IMR-90 (cell line): ENCODE measurements around the gene MSH3. TPM values are rescaled to one million over a fixed set of nuclear protein-coding genes. Genes with fewer than 3 reads are reported as not detected.

Experiments
- ATAC-seq: fragments of 200-7000 bp; cut with Tn5 transposase; 2 replicates; pipeline ENCODE4 v1.9.1; 2020; ENCODE audit warnings: low read depth, mild to moderate bottlenecking, moderate library complexity
- BruUV-seq: library from RNA; stranded (reverse); fragments of 400-500 nt; replicated peaks from 2 replicates; lab custom pipeline; 2021; lab: Mats Ljungman, UMichigan
- CTCF ChIA-PET: fragments of 300-600 bp; formaldehyde crosslinking; extraction: SDS; loops from one replicate; lab custom pipeline; 2021; ENCODE audit warnings: antibody characterized with exemption; lab: Yijun Ruan, JAX
- POLR2A ChIA-PET: fragments of 300-600 bp; sonication (Branson Sonifier 250); formaldehyde crosslinking; loops from one replicate; lab custom pipeline; 2022; ENCODE audit warnings: antibody characterized with exemption; ENCODE audit not compliant: unreplicated experiment; lab: Charles Lee
- DNase-seq: peaks from one replicate; pipeline ENCODE4 v3.0.0; 2013
- H2AFZ ChIP-seq: replicated peaks from 2 replicates; pipeline ENCODE3; 2013; ENCODE audit warnings: low read length, mild to moderate bottlenecking; ENCODE audit not compliant: poor library complexity
- H2AK5ac ChIP-seq: 2 replicates; pipeline ENCODE4 v1.6.1; 2013; ENCODE audit warnings: low read depth, low read length, inconsistent platforms
- H2AK9ac ChIP-seq: replicated peaks from 2 replicates; pipeline ENCODE3; 2013; ENCODE audit warnings: mild to moderate bottlenecking, low read depth, low read length, moderate library complexity; ENCODE audit not compliant: poor library complexity
- H2BK120ac ChIP-seq: 2 replicates; pipeline ENCODE4 v1.6.1; 2013; ENCODE audit warnings: low read depth, low read length, inconsistent platforms
- H2BK15ac ChIP-seq: 3 replicates; pipeline ENCODE4 v1.6.1; 2013; ENCODE audit warnings: low read depth, low read length, inconsistent platforms
- H2BK20ac ChIP-seq: 2 replicates; pipeline ENCODE4 v1.6.1; 2013; ENCODE audit warnings: low read depth, mild to moderate bottlenecking, inconsistent platforms, low read length, moderate library complexity
- H2BK5ac ChIP-seq: 2 replicates; pipeline ENCODE4 v1.6.1; 2013; ENCODE audit warnings: mild to moderate bottlenecking, low read depth, low read length, inconsistent platforms; ENCODE audit not compliant: poor library complexity, severe bottlenecking
- H3K14ac ChIP-seq: replicated peaks from 2 replicates; pipeline ENCODE4 v1.6.1; 2013; ENCODE audit warnings: low read depth, low read length, inconsistent platforms
- H3K18ac ChIP-seq: 2 replicates; pipeline ENCODE4 v1.6.1; 2013; ENCODE audit warnings: low read depth, low read length, control low read depth
- H3K23ac ChIP-seq: 2 replicates; pipeline ENCODE4 v1.6.1; 2013; ENCODE audit warnings: low read depth, low read length, inconsistent platforms
- H3K27ac ChIP-seq: 2 replicates; pipeline ENCODE4 v1.5.1; 2013; ENCODE audit warnings: mild to moderate bottlenecking, control low read depth, low read length; ENCODE audit not compliant: insufficient read depth
- H3K27me3 ChIP-seq: 2 replicates; pipeline ENCODE4 v1.6.1; 2013; ENCODE audit warnings: low read length; ENCODE audit not compliant: control insufficient read depth, insufficient read depth
- H3K36me3 ChIP-seq: 2 replicates; pipeline ENCODE4 v1.6.1; 2013; ENCODE audit warnings: low read length, mixed read lengths; ENCODE audit not compliant: control insufficient read depth, insufficient read depth
- H3K4ac ChIP-seq: 2 replicates; pipeline ENCODE4 v1.6.1; 2013; ENCODE audit warnings: low read depth, low read length, inconsistent platforms
- H3K4me1 ChIP-seq: 2 replicates; pipeline ENCODE4 v1.6.1; 2013; ENCODE audit warnings: low read length, mixed read lengths; ENCODE audit not compliant: control insufficient read depth, insufficient read depth
- H3K4me2 ChIP-seq: 2 replicates; pipeline ENCODE4 v1.6.1; 2013; ENCODE audit warnings: low read depth, mild to moderate bottlenecking, control low read depth, low read length, moderate library complexity
- H3K4me3 ChIP-seq: 2 replicates; pipeline ENCODE4 v1.5.1; 2013; ENCODE audit warnings: low read depth, mild to moderate bottlenecking, control low read depth, low read length, moderate library complexity; ENCODE audit not compliant: insufficient read depth
- H3K56ac ChIP-seq: 2 replicates; pipeline ENCODE4 v1.6.1; 2013; ENCODE audit warnings: low read length, inconsistent platforms; ENCODE audit not compliant: insufficient read depth; ENCODE audit errors: extremely low read depth
- H3K79me1 ChIP-seq, 2 experiments: 2 replicates each; pipeline ENCODE4 v1.6.1; 2013; ENCODE audit warnings: low read length in 2 of 2, inconsistent platforms in 1 of 2, low read depth in 1 of 2
- H3K9ac ChIP-seq: 2 replicates; pipeline ENCODE4 v1.6.1; 2013; ENCODE audit warnings: low read depth, low read length, control low read depth
- H3K9me1 ChIP-seq: 2 replicates; pipeline ENCODE4 v1.6.1; 2013; ENCODE audit warnings: low read length, inconsistent platforms; ENCODE audit not compliant: insufficient read depth
- H3K9me3 ChIP-seq: 2 replicates; pipeline ENCODE4 v1.6.1; 2013; ENCODE audit warnings: low read length; ENCODE audit not compliant: control insufficient read depth, insufficient read depth
- H4K20me1 ChIP-seq: 2 replicates; pipeline ENCODE4 v1.6.1; 2013; ENCODE audit warnings: low read length, inconsistent platforms; ENCODE audit not compliant: insufficient read depth
- H4K5ac ChIP-seq: 2 replicates; pipeline ENCODE4 v1.6.1; 2013; ENCODE audit warnings: mild to moderate bottlenecking, low read depth, low read length, control low read depth
- H4K8ac ChIP-seq, 2 experiments: 2 replicates each; pipeline ENCODE4 v1.6.1; 2013; ENCODE audit warnings: low read depth in 2 of 2, low read length in 2 of 2, control low read depth in 1 of 2, inconsistent platforms in 1 of 2
- H4K91ac ChIP-seq: 2 replicates; pipeline ENCODE4 v1.6.1; 2013; ENCODE audit warnings: low read depth, low read length, inconsistent platforms; ENCODE audit not compliant: insufficient read depth
- BHLHE40 ChIP-seq: fragments of 150-350 bp; IDR thresholded peaks from 2 replicates; pipeline ENCODE4 v1.6.1; 2016; ENCODE audit warnings: mild to moderate bottlenecking, low read depth, low read length
- CEBPB ChIP-seq: IDR thresholded peaks from 2 replicates; pipeline ENCODE4 v1.6.1; 2012; ENCODE audit warnings: low read depth, low read length, improper control_type of control experiment
- CHD1 ChIP-seq: IDR thresholded peaks from 2 replicates; pipeline ENCODE4 v1.6.1; 2012; ENCODE audit warnings: low read depth, low read length, improper control_type of control experiment
- FOS ChIP-seq: fragments of 150-350 bp; IDR thresholded peaks from 2 replicates; pipeline ENCODE4 v1.6.1; 2016; ENCODE audit warnings: low read depth, low read length
- MAFK ChIP-seq: IDR thresholded peaks from 2 replicates; pipeline ENCODE4 v1.6.1; 2012; ENCODE audit warnings: low read depth, low read length, improper control_type of control experiment
- MXI1 ChIP-seq: IDR thresholded peaks from 2 replicates; pipeline ENCODE4 v1.6.1; 2012; ENCODE audit warnings: low read depth, mild to moderate bottlenecking, low read length, moderate library complexity, borderline replicate concordance
- NFE2L2 ChIP-seq: fragments of 150-350 bp; IDR thresholded peaks from 2 replicates; pipeline ENCODE4 v1.6.1; 2016; ENCODE audit warnings: low read depth, mild to moderate bottlenecking, low read length
- POLR2A ChIP-seq: IDR thresholded peaks from 2 replicates; pipeline ENCODE4 v1.6.1; 2012; ENCODE audit warnings: mild to moderate bottlenecking, low read depth, low read length
- RAD21 ChIP-seq: IDR thresholded peaks from 2 replicates; pipeline ENCODE4 v1.6.1; 2012; ENCODE audit warnings: low read length, improper control_type of control experiment
- SMC3 ChIP-seq: fragments of 150-350 bp; IDR thresholded peaks from 2 replicates; pipeline ENCODE4 v1.6.1; 2016; ENCODE audit warnings: low read depth, mild to moderate bottlenecking, antibody characterized with exemption, low read length, moderate library complexity
- WGBS, 2 experiments: methylation state at CpG; one replicate each; pipeline versions ENCODE4 v1.1.5 to v1.1.7; 2013; ENCODE audit warnings: missing lambda C conversion rate in 2 of 2; ENCODE audit not compliant: insufficient read length in 1 of 2; ENCODE audit errors: extremely low coverage in 2 of 2; 5-methylcytosine and 5-hydroxymethylcytosine counted together
- dilution Hi-C: fragments of 300-500 bp; cut with HindIII; formaldehyde crosslinking; loops from one replicate; pipeline ENCODE4 v1.14.3; 2018; ENCODE audit warnings: low sequenced_read_pairs; ENCODE audit not compliant: unreplicated experiment
- in situ Hi-C: fragments of 300-500 bp; cut with MboI; formaldehyde crosslinking; loops from 3 replicates; pipeline ENCODE4 v1.14.3; 2019; ENCODE audit warnings: low sequenced_read_pairs, inconsistent platforms, mixed read lengths
- intact Hi-C: fragments of 100-400 bp; cut with micrococcal nuclease; formaldehyde crosslinking; loops from 2 replicates; pipeline ENCODE4 v1.10.0; 2022
- polyA plus RNA-seq, 3 experiments: library from polyadenylated mRNA; depleted of rRNA; stranded (reverse); fragments of >200 nt; gene quantifications; 2 replicates each; pipeline ENCODE4 v1.2.3, GENCODE V29; 2012; ENCODE audit warnings: low replicate concordance in 1 of 3
- total RNA-seq: library from RNA; depleted of rRNA; stranded (reverse); fragments of >200 nt; gene quantifications from 2 replicates; pipeline ENCODE4 v1.2.3, GENCODE V29; 2012
- TF ChIP-seq, protein P1 (sequence below): fragments of 150-350 bp; IDR thresholded peaks from 2 replicates; pipeline ENCODE4 v1.6.1; 2016; ENCODE audit warnings: low read depth, mild to moderate bottlenecking, low read length, moderate library complexity, borderline replicate concordance
- TF ChIP-seq, protein P2 (sequence below): fragments of 150-350 bp; IDR thresholded peaks from 2 replicates; pipeline ENCODE4 v1.6.1; 2017; ENCODE audit warnings: mild to moderate bottlenecking, antibody characterized with exemption, low read length, low read depth

MSH3 gene
- total and polyA plus RNA-seq, 2 of the 4 experiments (the other 2 are of a cell fraction) = 4.6 to 13.3 TPM

DNA sequence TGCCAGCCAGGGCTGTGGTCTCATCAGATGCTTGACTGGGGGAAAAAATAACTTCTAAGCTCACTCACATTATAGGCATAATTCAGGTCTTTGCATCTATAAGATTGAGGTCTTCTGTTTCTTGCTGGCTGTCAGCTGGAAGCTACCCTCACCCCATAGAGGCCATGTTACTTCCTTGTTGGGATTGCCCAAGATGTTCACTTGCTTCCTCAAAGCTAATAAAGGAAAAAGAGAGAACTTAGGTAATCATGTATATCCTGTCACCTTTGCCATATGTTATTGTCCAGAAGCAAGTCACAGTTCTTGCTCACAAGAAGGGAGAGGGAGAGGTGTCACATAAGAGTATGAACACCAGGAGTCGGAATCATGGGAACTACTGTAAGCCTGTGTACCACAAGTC is 45.7 kb upstream of the MSH3 start:
- in situ Hi-C loops = no loop called here
- no peak overlapping the region for H2AK5ac ChIP-seq
- no peak overlapping the region for H3K4me2 ChIP-seq
- no CpG with 5 or more reads among the region's 1 CpG for WGBS, 2 experiments
- intact Hi-C loops = no loop called here
- H4K20me1 ChIP-seq = no peaks in the 10 kb centered on the region
- TF ChIP-seq MAFK = no peak
- TF ChIP-seq, protein P1, sequence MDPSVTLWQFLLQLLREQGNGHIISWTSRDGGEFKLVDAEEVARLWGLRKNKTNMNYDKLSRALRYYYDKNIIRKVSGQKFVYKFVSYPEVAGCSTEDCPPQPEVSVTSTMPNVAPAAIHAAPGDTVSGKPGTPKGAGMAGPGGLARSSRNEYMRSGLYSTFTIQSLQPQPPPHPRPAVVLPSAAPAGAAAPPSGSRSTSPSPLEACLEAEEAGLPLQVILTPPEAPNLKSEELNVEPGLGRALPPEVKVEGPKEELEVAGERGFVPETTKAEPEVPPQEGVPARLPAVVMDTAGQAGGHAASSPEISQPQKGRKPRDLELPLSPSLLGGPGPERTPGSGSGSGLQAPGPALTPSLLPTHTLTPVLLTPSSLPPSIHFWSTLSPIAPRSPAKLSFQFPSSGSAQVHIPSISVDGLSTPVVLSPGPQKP = no peak
- TF ChIP-seq, protein P2, sequence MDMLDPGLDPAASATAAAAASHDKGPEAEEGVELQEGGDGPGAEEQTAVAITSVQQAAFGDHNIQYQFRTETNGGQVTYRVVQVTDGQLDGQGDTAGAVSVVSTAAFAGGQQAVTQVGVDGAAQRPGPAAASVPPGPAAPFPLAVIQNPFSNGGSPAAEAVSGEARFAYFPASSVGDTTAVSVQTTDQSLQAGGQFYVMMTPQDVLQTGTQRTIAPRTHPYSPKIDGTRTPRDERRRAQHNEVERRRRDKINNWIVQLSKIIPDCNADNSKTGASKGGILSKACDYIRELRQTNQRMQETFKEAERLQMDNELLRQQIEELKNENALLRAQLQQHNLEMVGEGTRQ = no peak
- no peak for TF ChIP-seq RAD21
- no peak for TF ChIP-seq BHLHE40
- no peak for TF ChIP-seq CEBPB
- no peak for TF ChIP-seq SMC3
- TF ChIP-seq FOS = no peak
- no peak for TF ChIP-seq POLR2A
- TF ChIP-seq CHD1 = no peak
- TF ChIP-seq MXI1 = no peak
- no peak for TF ChIP-seq NFE2L2
- BruUV-seq = no TSS peak
- H3K56ac ChIP-seq = no peak overlapping the region
- H3K27ac ChIP-seq = no peak overlapping the region
- dilution Hi-C loops = no loop called here
- H4K5ac ChIP-seq = no peak overlapping the region
- H3K23ac ChIP-seq = no peak overlapping the region
- H3K18ac ChIP-seq = no peak overlapping the region
- no peak overlapping the region for H3K4ac ChIP-seq
- no peak overlapping the region for H4K91ac ChIP-seq
- H2BK20ac ChIP-seq = no peak overlapping the region
- POLR2A ChIA-PET = no interaction called here
- DNase-seq (no peak), ATAC-seq (no peak)
- no peak overlapping the region for H3K9ac ChIP-seq
- no peak overlapping the region for H3K4me3 ChIP-seq
- no peak overlapping the region for H2BK120ac ChIP-seq
- no peak overlapping the region for H2AK9ac ChIP-seq
- CTCF ChIA-PET = no interaction called here
- H2BK15ac ChIP-seq = no peak overlapping the region
- no peaks in the 10 kb centered on the region for H3K9me3 ChIP-seq
- H3K27me3 ChIP-seq = no peaks in the 10 kb centered on the region
- no peaks in the 10 kb centered on the region for H3K9me1 ChIP-seq
- no peaks in the 10 kb centered on the region for H3K36me3 ChIP-seq
- no peaks in the 10 kb centered on the region for H3K79me1 ChIP-seq
- H3K14ac ChIP-seq = no peak overlapping the region
- H4K8ac ChIP-seq = no peak overlapping the region
- no peaks in the 10 kb centered on the region for H3K4me1 ChIP-seq
- no peak overlapping the region for H2AFZ ChIP-seq
- no peak overlapping the region for H2BK5ac ChIP-seq
